NCI-H1092 treated with DMSO at 0.1 percent for 48 hours (cell line): Measurements from ENCODE around the gene DRC1.
"Not testable (repeated sequence)": the region's sequence is repeated elsewhere in the genome, so short reads cannot be mapped to it uniquely, and the experiment has no call there.

Experiments
- DNase-seq: peaks from one replicate; lab custom pipeline; 2025; lab: John Stamatoyannopoulos, UW

The DRC1 gene

DNA sequence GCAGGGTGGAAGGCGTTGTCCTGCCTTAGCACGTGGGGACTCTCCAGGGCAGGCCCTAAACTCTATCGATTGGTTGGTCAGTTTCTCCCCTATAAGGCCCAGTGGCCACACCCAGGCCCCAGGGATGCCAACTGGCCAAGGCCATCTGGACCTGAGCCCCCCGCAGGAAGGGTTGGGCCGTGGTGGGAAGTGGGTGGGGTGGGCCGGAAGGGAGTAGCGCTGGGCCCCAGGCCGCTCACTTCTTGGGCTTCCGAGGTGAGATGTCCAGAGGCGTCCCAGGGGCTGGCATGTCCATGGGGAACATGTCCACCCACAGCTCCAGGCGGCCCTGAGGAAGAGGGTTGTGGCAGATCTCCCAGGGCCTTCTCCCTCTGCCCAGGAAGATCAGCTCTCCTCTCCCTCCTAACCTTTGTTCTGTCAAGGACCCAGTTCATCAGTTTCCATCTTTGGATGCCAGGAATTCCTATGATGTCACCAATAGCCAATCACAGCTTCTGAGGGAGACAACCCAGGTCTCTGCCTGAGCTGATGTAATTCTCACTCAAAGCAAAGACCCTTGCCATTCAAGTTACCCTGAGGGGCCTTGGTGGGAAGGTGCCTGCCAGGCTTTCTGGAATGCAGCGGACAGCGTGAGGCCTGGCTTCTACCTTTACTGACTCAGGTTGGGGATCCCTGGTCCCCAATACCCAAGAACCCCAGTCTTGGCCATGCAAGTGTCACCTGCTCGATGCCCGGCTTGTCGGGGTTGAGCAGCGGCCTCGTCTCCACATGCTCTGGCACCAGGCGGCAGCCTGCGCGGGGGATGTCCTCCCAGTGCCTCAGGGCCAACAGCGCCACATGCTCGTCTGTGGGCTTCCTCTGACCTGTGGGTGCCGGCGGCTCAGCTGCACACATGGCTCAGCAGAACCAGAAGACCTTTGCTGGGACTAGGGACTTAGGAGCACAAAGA is 61.8 kb downstream of the DRC1 start:
- no peak for DNase-seq

DNA sequence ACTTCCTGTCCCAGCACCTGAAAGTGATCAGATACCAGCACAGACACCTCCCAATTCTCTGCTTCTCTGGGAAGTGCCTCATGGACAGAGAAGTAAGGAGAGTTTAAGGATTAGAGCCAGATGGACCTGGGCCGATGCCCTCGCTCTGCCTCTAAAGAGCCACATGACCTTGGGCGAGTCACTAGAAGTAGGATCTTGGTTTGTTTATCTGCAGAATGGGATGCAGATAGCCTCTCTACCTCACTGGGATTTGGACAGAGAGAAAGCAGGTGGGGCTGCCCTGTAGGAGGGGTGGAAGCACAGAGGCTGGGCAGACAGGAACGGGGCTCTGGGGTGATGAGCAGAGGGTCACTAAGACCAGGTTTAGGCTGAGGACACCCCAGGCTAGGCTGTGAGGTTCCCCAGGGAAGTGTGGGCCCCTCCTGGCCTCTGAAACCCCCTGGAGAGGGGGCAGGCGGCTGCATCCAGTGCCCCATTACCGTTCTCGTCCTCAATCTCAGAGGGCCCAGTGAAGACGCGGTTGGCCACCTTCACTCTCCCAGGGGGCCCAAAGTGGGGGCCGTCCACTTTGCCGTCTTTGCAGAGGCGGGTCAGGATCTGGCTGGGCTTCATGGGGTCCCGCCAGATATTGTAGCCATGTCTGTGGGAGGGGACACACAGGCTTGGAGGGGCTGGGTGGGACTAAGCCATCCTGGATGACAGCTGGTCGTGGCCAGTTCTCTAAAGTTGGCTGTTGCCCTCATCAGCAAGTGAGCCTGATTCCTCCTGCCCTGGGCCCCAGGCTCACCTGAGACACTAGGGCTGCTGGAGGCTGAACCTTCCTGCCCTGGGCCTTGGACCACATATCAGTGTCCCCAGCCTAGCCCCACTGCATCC is 62.9 kb downstream of the DRC1 start:
- no peak for DNase-seq

DNA sequence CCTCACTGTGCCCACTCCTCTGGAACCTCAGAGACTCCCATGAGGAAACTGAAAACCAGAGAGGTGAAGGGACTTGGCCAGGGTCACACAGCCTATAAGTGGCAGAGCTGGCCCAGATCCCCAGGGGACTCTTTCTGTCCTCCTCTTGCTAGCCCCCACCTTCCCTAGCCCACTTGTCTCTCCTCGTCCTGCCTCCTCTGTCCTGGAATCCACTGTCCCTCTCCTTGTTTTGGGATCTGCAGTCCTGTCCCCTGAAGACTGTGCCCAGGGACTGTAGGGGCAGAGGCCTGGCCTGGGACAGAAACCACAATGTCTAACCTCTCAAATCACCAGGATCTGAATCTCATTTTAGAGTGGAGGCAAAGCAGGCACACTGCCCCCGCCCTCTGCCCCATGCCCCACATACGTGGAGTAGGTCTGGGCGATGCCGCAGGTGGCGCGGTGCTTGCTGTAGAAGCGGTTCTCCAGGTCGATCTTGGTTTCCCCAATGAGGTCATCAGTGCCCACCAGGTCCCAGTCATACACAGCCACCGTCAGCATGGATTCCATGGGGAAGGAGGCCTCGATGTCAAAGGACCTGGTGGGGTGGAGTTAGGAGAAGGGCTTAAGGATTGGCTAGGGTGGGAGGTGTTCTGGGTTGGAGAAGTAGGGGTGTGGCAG is 63.7 kb downstream of the DRC1 start:
- no peak for DNase-seq

DNA sequence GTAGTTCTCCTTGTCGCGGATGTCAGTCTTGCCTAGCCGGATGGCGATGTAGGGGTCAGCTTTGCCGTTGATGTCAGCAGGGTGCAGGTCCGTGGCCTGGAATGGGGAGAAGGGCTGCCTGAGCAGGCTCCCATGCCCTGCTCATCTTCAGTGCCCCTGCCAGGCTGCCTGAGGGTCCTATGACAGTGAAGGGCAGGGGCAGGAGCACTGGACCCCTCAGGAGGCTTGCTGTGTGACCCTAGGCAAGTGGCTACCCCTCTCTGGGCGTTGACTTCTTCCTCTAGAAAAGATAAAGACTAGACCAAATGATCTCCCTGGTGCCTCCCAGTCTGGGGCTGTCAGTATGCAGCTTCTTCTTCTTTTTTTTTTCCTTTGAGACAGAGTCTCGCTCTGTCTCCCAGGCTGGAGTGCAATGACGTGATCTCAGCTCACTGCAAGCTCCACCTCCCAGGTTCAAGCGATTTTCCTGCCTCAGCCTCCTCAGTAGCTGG is 64.3 kb downstream of the DRC1 start:
- no peak for DNase-seq

DNA sequence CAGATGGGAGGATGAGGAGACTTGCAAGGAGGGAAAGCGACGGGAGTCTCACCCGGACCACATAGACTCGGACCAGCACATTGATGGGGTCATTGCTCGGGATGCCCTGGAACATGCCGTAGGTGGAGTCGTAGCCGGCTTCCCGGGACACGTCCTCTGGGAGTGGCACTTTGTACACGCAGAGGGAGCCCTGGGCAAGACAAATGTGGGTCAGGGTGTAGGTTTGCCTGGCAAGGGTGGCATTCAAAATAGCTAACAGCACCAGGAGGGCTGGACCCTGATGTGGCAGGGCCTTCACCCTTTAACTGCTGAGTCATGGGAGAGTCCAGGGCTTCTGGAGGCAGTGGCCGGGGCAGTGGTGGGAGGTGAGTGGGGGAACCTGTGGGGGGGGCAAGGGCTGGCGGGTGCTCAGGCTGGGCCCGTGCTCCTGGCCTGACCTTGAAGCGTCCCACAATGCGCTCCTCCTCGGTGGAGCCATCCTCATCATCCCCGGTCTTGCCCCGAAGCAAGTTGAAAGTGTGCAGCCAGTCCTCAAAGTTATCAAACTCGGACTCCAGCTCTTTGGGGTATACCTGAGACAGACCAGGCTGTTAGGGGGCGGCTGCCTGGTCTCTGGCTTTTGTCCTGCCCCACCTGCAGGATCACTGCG is 65.1 kb downstream of the DRC1 start:
- DNase-seq: no peak

DNA sequence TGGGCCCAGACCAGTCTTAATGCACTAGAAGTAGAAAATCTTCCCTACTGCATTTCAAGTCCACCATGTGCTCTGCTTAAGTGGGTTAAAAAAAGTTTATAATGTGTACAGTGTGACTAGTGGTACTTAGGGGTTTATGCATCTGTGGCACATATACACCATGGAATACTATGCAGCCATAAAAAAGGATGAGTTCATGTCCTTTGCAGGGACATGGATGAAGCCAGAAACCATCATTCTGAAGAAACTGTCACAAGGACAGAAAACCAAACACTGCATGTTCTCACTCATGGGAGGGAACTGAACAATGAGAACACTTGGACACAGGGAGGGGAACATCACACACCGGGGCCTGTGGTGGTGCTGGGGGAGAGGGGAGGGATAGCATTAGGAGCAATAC is 66.8 kb downstream of the DRC1 start:
- not testable (repeated sequence) for DNase-seq

DNA sequence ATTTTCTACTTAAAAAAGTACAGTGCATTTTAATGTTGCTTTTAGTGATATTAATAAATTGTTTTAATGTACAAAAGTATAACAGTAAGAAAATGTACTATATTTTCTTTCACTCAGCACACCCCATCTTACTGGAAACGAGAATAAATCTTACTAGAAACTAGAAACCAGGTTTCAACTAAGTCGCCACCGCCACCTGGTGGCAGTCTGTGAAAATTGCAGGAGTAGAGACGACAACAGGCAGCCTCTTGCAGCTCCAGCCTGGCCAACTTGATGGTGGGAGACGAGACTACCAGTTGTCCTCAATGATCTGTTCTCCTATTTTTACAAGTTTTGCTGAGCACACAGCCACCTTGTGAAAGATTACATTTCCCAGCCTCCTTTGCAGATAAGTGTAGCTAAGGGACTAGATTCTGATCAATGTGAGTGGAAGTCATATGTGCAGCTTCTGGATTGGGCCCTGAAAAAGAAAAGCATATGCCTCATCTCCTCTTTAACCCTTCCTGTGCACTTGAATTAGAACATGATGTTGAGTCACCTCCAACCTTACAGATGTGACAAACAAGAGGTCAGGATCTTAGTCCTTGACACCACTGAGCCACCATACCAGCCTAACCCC is 67.5 kb downstream of the DRC1 start:
- no peak for DNase-seq

DNA sequence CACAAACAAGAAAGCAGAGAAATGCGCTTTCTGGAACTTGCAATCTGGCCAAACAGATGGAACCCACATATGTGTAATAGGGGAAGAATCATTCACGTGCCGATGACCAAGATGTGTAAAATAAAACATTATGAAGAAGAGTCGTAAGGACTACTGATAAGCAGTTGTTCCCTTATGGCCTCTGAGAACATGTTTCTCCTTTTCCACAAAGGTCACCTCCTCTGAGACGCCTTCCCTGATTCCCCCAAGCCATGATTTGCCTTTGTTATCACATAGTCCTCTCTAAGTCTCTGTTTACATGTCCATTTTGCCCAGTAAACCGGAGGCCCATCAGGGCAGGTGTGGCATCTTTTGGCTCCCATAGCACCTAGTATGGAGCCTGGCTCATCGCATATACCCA is 68.2 kb downstream of the DRC1 start:
- DNase-seq: no peak

DNA sequence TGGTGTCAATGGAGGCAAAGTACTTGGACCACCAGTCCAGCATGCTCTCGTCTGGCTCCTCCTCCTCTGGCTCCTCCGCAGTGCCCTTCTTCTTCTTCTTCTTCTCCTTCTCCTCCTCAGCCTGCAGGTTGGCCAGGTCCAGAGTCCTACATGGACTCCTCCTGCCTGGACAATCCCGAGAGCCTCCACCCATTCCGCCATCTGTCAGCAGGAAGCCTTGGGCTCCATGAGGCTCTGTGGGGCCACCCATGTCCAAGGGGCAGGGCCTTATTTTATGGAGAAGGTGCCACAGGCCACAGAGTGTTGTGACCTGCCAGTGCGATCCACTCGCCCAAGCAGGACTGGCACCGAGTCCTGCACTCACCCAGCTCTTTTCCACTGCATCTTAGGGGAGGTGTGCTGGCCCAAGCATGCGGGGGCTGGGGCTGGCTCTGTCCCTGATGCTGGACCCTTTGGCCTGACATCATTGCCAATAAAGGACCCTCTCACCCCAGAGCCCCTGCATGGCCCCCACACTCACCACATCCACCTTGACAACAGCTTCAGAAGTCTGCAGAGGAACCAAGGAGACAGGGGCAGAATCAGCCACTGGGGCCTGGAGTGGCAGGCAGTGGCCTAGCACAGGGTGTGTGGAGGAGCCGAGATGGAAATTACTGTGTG is 69.0 kb downstream of the DRC1 start:
- no peak for DNase-seq

DNA sequence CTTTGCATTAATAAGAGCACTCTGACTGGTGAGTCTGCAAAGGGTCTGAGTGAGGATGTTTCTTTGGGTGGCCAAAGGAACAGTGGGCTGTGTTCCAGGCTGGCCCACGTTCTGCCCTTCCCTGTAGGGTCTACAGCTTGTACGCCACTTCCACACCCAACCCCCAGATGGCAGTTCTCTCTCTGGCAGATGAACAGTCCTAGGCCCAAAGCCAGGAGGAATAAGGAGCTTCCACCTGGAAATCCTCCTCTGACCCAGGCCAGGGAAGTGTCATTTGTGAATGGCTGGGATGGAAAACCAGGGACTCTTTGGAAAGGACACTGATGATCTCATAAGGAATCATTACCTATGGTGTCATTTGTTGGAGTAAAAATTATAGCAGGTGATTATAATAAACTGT is 69.6 kb downstream of the DRC1 start:
- peak; percentile 4 for DNase-seq

DNA sequence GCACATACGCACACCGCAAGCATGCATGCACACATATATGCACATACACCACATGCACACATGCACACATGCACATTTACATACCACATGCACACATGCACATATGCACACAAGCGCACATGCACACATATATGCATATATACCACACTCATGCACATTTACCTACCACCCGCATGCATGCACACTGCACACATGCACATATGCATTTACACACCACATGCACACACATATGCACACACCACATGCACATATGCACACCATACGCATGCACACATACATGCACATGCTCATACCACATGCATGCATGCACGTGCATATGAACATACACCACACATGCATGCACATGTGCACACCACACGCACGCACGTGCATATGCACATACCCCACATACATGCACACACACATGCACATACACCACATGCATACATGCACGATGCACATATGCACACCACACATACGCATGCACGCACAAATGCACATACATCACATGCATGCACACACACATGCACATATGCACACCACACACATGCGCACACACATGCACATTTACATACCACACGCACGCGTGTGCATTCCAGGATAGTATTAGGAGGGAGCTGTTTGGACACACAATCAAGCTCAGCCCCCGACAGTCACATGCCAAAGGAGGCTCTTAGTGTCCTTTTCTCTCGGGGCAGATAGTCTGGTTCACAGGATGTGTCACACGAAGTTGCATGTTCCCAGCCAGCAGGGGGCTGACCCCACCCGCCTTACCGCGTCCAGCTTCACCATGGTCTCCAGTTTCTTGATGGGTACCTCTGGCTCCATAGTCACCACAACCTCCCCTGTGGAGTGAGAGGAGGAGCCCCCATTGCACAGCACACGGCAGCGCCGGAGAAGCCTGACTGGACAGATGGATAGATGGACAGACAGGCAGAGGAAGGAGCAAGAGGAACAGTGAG is 70.3 kb downstream of the DRC1 start:
- DNase-seq: no peak

DNA sequence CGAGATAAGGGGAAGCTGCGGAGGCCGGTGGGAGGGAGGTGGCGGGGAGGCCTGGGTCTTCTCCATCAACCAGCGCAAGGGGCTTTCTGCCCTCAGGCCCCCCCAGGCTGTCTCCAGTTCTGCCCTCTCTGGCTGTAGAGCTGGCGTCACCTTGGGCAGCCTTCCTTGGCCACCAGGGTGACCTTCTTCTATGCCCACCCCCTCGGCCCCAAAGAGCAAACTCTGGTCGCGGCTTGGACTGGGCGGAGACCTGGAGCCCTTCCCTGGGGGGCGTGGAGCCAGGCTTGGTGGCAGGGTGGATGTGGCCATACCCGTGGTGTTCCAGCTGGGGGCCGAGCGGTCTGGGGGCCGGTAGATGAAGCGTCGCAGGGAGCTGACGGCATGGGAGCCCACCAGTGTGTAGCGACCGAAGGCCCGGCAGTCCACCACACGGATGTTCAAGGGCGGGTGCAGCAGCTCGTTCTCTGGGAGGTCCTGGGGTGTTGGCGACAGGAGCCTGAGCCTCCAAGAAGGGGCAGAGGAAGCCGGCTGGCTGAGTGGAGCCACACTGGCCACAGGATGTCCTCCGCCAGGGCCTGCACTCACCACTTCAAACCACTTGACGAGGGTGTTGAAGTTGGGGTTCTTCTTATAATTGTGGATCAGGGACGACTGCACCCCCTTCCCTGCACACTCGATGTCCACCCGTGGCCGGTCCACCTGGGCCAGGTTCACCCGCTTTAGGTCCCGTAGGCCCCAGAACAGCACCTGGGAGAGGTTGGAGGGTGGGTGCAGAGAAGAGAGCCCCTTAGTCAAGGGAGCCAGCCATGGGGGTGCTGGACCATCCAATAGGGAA is 71.3 kb downstream of the DRC1 start:
- no peak for DNase-seq

DNA sequence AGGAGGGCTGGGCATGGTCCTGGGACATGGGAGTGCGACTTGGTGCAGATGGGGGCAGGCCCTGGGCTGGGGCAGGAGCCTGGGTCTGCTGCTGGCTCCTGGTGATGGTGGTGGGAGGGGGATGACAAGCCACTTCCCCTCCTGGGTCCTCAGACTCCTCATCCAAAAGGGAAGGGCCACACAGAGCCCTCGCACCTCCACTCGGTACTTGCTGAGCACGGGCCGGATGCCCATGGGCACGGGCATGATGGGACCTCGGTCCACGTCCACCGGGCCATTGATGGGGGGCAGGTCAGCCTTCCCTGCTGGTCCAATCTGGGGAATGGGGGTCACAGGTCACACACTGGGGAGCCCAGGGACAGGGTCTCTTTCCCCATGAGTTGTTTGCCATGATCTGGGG is 72.1 kb downstream of the DRC1 start:
- DNase-seq: no peak

DNA sequence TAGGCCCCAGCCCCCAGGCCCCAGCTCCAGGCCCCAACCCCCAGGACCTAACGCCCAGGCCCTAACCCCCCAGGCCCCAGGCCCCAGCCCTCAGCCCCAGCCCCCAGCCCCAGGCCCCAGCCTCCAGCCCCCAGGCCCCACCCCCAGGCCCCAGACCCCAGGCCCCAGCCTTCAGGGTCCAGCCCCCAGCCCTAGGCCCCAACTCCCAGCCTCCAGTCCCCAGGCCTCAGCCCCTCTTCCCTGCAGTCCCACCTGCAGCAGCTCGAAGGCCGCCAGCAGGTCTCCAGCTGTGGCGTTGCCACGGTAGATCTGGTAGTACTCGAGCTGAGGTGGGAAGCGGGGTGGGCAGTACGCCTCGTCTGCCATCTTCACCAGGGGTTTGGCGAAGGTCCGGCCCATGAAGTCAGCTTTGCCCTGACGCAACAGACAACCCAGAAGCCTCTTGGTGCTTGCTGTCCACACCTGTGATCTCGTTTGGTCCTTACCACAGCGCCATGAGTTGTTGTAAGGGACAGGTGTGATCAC is 72.6 kb downstream of the DRC1 start:
- DNase-seq: no peak

DNA sequence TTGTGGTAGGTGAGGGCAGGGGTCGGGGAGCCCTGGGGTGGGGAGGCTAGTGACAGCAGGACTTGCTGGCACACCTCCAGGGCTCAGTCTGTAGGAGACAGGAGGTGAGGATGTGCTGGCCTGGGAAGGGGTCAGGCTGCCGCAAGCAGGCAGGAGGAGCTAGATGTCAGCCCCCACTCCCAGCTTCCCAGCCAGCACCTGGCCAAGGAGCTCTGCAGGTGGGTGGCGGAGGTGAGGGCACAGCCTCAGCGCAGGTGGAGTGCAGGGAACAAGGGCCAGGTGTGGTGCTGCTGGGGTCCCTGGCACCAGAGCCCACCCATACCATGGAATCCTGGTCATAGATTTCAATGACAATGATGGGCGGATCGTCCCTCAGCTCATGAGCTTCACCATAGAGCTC is 73.3 kb downstream of the DRC1 start:
- no peak for DNase-seq

DNA sequence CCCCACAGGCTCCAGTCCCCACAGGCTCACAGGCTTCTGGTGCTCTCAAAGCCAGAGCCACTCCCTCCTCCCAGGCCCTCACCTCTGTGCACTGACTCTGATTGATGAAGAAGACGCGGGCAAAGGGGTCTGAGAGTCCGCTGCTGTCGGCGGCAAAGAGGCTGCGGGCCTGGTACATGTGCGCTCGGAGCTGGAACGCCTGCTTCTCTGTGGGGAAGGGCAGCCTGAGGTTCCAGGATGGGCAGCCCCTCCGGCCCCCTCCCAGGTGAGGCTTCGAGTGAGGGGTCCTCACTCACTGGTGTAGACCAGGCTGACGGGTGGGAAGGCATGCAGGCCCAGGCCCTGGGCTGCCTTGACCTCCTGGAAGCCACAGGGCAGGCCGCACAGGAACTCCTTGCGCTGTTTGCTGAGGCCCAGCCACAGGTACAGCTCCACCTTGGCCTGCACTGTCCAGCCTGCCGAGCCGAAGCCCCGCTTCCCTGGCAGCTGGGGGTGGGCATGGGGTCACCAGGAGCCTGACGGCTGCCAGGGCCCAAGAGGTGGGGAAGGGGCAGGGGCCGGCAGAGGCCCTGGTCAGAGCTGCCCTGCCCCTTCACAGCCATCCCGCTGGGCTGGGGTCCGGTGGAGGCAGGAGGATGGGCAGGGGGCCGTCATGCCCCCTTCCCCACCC is 74.2 kb downstream of the DRC1 start:
- DNase-seq: no peak

DNA sequence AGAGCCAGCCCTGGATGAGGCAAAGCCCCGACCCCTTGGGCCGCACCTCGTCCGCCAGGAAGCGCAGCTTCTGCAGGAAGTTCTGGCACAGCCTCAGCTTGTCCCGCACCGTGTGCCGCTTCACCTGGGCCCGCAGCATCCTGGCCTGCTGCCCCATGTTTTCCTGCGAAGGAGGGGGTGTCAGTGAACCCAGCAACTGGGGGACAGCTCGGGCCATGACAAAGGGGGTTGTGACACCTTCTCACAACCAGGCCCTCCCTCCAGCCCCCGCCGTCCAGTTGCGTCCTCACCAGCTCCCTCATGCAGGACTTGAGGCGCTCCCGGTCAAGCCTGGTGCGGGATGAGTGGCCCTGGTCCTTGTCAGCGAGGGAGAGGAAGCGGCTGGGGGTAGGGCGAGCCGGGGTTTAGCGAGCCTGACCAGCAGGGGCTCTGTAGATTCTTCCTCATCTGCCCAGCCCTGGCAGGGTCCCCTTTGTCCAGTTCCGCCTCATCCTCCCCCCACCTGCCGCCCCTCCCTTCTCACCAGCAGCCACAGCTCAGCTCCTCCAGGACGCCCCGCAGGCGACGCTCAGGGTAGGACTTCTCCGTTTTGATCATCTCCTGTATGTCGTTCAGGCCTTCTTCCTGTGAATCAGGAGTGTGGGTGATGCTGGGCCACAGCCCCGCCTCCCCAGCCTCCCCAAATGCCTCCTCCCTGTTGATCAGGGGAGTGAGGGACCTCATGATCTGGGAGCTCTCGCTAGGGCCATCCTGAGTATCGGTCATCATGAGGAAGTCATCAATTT is 75.6 kb downstream of the DRC1 start:
- no peak for DNase-seq
